Neural progenitor cell (in vitro differentiated cells): ENCODE data around the gene DHRS1.

Experiments
- CTCF ChIP-seq: fragments of 200-600 bp; sonication (generic); IDR thresholded peaks from 2 replicates; pipeline ENCODE4 v1.5.1; 2017; ENCODE audit warnings: antibody characterized with exemption, mild to moderate bottlenecking
- EZH2 ChIP-seq: fragments of 200-600 bp; sonication (generic); IDR thresholded peaks from 2 replicates; pipeline ENCODE4 v1.6.1; 2017; ENCODE audit warnings: antibody characterized with exemption, mild to moderate bottlenecking, moderate library complexity

DNA sequence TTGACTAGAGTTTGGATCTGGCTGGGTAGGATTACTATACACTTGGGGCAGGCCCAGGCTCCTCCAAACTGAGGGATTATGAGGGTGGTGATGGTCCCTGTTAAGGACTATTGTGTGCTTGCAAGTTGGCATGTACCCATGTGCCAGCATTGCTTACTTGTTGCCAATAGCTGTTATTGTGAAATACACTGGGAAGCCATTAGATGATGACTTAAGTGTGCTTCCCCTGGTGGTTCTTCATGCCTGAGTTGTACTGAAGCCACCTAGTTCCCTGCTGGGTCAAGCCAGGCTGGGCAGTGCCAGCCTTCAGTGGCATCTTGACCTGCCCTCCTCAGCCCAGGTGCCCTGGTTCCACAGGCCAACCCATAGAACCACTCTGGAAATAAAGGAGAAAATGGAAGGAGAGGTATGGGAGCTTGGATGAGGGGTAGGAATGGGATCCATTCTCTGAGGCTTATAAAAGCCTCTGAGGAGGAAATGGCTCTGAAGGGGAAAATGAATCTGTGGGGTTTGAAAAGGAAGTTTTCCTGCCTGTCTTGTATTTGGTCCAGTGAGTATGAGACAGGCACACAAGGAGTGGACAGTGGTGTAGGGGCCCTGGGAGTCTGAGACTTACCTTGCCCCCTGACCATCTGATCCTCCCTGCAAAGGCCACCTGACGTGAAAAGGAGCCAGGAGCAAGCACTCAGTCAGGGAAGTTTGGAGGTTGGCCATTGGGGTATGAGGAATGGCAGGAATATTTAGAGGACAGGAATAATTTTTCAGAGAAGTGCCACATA, 12.4 kb upstream of the DHRS1 start:
- TF ChIP-seq CTCF (no peak), EZH2 (no peak)
